Esophagus squamous epithelium (tissue), 5 donors: ENCODE measurements around the gene BFSP1. TPM values are rescaled to one million over a fixed set of nuclear protein-coding genes. Genes with fewer than 3 reads are reported as not detected.

ENCODE experiments used
- DNase-seq: peaks from one replicate; lab custom pipeline; 2025; lab: John Stamatoyannopoulos, UW
- H3K27ac ChIP-seq, 4 donors: fragments of 200-600 bp; sonication (generic); one replicate each; pipeline ENCODE4 v1.5.1; 2016 to 2019; ENCODE audit warnings: mild to moderate bottlenecking in 1 of 4
- H3K27me3 ChIP-seq, 4 donors: fragments of 200-600 bp; sonication (generic); 1 replicate in 3 of 4; 2 replicates in 1 of 4; pipeline versions ENCODE4 v1.5.1 to v1.6.0; 2017 to 2021; ENCODE audit warnings: antibody characterized with exemption in 1 of 4
- H3K36me3 ChIP-seq, 3 donors: fragments of 200-600 bp; sonication (generic); one replicate each; pipeline ENCODE4 v1.5.1; 2016 to 2019
- H3K4me1 ChIP-seq, 3 donors: fragments of 200-600 bp; sonication (generic); one replicate each; pipeline ENCODE4 v1.5.1; 2017 to 2019
- H3K4me3 ChIP-seq, 4 donors: fragments of 200-600 bp; sonication (generic); 1 replicate in 3 of 4; 2 replicates in 1 of 4; pipeline ENCODE4 v1.5.1; 2016 to 2019; ENCODE audit warnings: mild to moderate bottlenecking in 2 of 4, moderate library complexity in 1 of 4
- H3K9me3 ChIP-seq, 3 donors: fragments of 200-600 bp; sonication (generic); one replicate each; pipeline ENCODE4 v1.5.1; 2016 to 2019
- POLR2A ChIP-seq, 4 donors: fragments of 450-650 bp; IDR thresholded peaks; one replicate each; pipeline ENCODE4 v1.6.1; 2017; ENCODE audit warnings: antibody characterized with exemption in 4 of 4, mild to moderate bottlenecking in 4 of 4, moderate library complexity in 3 of 4
- WGBS, 2 donors: methylation state at CpG; one replicate each; pipeline ENCODE4 v1.1.5; 2018; 5-methylcytosine and 5-hydroxymethylcytosine counted together
- intact Hi-C: fragments of 100-400 bp; cut with DNase I; formaldehyde crosslinking; loops from one replicate; pipeline ENCODE4 v1.15.0; 2022
- total RNA-seq, 4 donors: library from RNA; depleted of rRNA; stranded (reverse); fragments of >200 nt; gene quantifications; one replicate each; pipeline ENCODE4 v1.1.0, GENCODE V29; 2016
- TF ChIP-seq, protein P1 (sequence below), 6 experiments: fragments of 450-650 bp in 4 of 6; fragments of 200-600 bp in 2 of 6; sonication (generic) in 2 of 6; IDR thresholded peaks; one replicate each; pipeline ENCODE4 v1.5.1; 2016 to 2019; ENCODE audit warnings: antibody characterized with exemption in 6 of 6, mild to moderate bottlenecking in 4 of 6, moderate library complexity in 4 of 6
- donor health status: DM: yes; HTN: yes; CAD: no.

BFSP1 gene
- total RNA-seq: 1 to 10 TPM in 2 of 4 donors, under 1 TPM in 2; 0.56 to 1.3 (median 1.00) TPM

DNA sequence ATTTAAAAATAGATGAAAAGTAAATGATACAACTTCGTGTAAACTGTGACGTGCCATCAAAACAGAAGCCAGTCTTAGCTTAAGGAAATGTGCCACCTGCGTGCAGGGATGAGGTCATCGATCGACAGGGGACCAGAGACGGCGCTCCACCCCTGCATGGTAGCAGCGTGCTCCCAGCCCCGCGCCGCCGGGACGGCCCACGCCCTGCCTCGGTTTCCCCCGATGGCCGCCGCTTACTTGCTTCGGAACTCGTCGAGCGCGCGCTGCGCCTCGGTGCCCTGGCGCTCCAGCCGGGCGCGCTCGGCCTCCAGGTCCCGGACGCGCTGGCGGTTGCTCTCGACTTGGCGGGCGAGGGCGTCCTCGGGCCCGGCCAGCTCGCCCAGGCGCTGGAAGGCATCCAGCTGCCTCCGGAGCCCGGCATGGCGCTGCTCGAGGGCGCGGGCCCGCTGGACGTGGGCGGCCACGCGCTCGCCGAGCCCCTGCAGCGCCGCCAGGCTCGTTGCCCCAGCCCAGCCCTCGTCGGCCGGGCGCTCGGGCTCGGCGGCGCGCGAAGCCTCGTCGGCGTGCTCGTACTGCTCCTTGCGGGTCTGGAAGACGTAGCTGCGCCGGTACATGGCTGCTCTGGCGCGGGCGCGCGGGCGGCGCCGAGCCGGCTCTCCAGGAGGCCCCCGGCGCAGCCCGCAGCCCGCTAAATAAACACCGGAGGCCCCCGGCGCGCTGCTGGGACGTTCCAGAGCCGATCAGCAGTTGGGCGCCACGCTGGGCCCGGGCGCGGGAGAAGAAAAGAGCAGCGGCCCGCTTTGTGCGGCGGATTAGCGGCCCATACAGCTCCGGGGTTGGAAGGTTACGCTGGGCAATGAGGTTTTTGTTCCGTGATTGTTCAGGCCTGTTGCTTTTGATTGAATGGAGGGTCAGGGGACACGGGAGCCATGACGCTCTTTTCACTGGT lies at the start of gene BFSP1:
TSS of gene BFSP1 (minus strand) at position 664 of the 949 bp plus-strand sequence. CDS start at position 614, 50 bp downstream.
- Histone ChIP-seq H3K4me1 (peaks cover 0 to 32% (median 11%) of the 10 kb centered on the region in 3 donors), H3K27me3 (peaks cover 0 to 6% (median 0%) of the 10 kb centered on the region in 4 donors), H3K36me3 (no peaks in the 10 kb centered on the region), H3K9me3 (no peaks in the 10 kb centered on the region), H3K27ac (peak within 1 kb of the TSS; percentile 72 to 85 (median 76)), H3K4me3 (peak within 1 kb of the TSS; percentile 36 to 74 (median 53))
- TF ChIP-seq POLR2A (IDR thresholded peaks at IDR 0.05): no peak
- TF ChIP-seq, protein P1, sequence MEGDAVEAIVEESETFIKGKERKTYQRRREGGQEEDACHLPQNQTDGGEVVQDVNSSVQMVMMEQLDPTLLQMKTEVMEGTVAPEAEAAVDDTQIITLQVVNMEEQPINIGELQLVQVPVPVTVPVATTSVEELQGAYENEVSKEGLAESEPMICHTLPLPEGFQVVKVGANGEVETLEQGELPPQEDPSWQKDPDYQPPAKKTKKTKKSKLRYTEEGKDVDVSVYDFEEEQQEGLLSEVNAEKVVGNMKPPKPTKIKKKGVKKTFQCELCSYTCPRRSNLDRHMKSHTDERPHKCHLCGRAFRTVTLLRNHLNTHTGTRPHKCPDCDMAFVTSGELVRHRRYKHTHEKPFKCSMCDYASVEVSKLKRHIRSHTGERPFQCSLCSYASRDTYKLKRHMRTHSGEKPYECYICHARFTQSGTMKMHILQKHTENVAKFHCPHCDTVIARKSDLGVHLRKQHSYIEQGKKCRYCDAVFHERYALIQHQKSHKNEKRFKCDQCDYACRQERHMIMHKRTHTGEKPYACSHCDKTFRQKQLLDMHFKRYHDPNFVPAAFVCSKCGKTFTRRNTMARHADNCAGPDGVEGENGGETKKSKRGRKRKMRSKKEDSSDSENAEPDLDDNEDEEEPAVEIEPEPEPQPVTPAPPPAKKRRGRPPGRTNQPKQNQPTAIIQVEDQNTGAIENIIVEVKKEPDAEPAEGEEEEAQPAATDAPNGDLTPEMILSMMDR (IDR thresholded peaks at IDR 0.05): no peak
- intact Hi-C loops: loop anchor here (10.0 kb wide), 1 partner anchor 374 kb away; no protein-coding TSS in a partner anchor
- DNase-seq: no peak
- WGBS, 2 donors: 0 to 8% methylated on average over 11 to 46 of the region's 111 CpGs

DNA sequence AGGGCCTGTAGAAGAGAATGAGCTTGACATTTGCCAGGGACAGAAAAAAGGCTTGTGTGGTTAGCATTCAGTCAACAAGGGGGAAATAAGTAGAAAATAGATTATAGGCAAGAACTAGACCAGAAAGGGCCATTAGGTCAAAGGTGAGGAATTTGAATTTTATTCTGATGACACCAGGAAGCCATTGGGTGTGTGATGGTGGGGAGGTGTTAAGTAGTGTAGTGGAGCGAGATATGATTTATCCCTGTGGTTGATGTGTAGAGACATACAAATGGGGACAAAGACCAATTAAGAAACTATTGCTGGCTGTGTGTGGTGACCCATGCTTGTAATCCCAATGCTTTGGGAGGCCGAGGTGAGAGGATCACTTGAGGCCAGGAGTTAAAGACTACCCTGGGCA lies 49.7 kb upstream of the BFSP1 start:
- DNase-seq: no peak
- peaks cover 0 to 22% (median 0%) of the 10 kb centered on the region in 3 donors for H3K36me3 ChIP-seq
- intact Hi-C loops: no loop called here
- H3K4me3 ChIP-seq: no peak overlapping the region
- no peaks in the 10 kb centered on the region for H3K27me3 ChIP-seq
- no peaks in the 10 kb centered on the region for H3K9me3 ChIP-seq
- peaks cover 18 to 94% (median 23%) of the 10 kb centered on the region in 3 donors for H3K4me1 ChIP-seq
- peak overlapping the region in 2 of 4 donors; percentile 36 to 80 for H3K27ac ChIP-seq
- WGBS, 2 donors: 70 to 86% methylated on average over 2 of the region's 2 CpGs
- TF ChIP-seq, protein P1 (IDR thresholded peaks at IDR 0.05): no peak
- TF ChIP-seq POLR2A (IDR thresholded peaks at IDR 0.05): no peak

DNA sequence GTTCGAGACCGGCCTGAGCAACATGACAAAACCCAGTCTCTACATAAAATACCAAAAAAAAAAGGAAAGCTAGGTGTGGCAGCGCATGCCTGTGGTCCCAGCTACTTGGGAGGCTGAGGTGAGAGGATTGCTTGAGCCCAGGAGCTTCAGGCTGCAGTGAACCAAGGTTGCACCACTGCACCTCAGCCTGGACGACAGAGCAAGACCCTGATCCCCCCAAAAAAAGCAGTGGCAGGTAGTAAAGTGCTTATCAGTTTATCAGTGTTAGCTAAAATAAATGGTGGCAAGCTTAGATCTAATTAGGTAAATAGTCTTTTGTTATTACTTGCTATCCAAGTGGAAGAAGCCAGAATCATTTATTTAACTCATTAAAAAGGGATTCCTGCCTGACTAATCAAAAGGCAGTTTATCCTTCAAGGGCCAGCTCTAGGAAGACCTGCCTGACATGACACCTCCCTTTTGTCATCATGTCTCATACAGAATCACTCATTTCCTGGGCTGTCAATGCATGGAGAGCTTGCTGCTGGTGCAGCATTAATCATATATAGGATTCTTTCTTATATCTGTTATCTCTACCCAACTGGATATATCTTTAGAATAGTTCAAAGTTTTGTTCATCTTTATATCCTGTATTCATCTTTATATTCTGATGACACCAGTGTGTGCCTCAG lies 48.3 kb upstream of the BFSP1 start:
- Histone ChIP-seq H3K4me3 (no peak overlapping the region), H3K9me3 (no peaks in the 10 kb centered on the region), H3K36me3 (peaks cover 0 to 31% (median 0%) of the 10 kb centered on the region in 3 donors), H3K27ac (peak overlapping the region in 2 of 4 donors; percentile 36 to 37), H3K27me3 (no peaks in the 10 kb centered on the region), H3K4me1 (peaks cover 18 to 91% (median 18%) of the 10 kb centered on the region in 3 donors)
- intact Hi-C loops: no loop called here
- WGBS, 2 donors: 69 to 94% methylated on average over 2 to 3 of the region's 4 CpGs
- no peak for DNase-seq
- TF ChIP-seq POLR2A (IDR thresholded peaks at IDR 0.05): no peak
- TF ChIP-seq, protein P1 (IDR thresholded peaks at IDR 0.05): no peak

DNA sequence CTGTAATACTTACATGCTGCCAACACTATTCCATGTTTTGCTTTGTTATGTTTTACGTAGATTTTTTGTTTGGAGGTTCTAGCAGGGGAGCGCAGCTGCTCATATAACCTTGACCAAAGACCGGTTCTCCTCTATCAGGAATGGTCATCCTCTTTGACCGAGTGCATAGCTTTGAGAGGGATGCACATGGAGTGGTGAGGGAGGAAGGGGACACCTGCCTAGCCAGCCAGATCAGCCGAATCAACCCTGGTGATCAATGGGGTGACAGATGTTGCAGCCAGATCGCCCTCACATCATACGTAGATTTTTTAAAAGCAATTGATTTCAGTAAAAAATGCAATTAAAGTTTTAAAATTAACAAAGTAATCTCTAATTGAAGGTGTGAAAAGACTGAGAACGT lies 45.0 kb upstream of the BFSP1 start:
- H3K9me3 ChIP-seq: no peaks in the 10 kb centered on the region
- no peaks in the 10 kb centered on the region for H3K27me3 ChIP-seq
- H3K4me3 ChIP-seq: peak overlapping the region in 2 of 4 donors; percentile 2 to 4
- peaks cover 19 to 94% (median 42%) of the 10 kb centered on the region in 3 donors for H3K4me1 ChIP-seq
- TF ChIP-seq POLR2A (IDR thresholded peaks at IDR 0.05): no peak
- TF ChIP-seq, protein P1 (IDR thresholded peaks at IDR 0.05): no peak
- 67 to 69% methylated on average over 8 of the region's 8 CpGs for WGBS, 2 donors
- peak overlapping the region in 2 of 4 donors; percentile 27 to 38 for H3K27ac ChIP-seq
- intact Hi-C loops: no loop called here
- H3K36me3 ChIP-seq: peaks cover 0 to 29% (median 0%) of the 10 kb centered on the region in 3 donors
- DNase-seq: no peak
